NT2/D1 (cell line): ENCODE results near the gene SLC22A9.
"Not testable (repeated sequence)": the region's sequence is repeated elsewhere in the genome, so short reads cannot be mapped to it uniquely, and the experiment has no call there.

Source experiments
- SUZ12 ChIP-seq: IDR thresholded peaks from 2 replicates; pipeline ENCODE4 v1.6.1; 2011; ENCODE audit not compliant: insufficient read length, insufficient read depth; ENCODE audit errors: extremely low read depth
- YY1 ChIP-seq: IDR thresholded peaks from 2 replicates; pipeline ENCODE4 v1.6.1; 2011; ENCODE audit not compliant: insufficient read length, insufficient read depth
- ZNF274 ChIP-seq: IDR thresholded peaks from 2 replicates; pipeline ENCODE4 v1.6.1; 2011; ENCODE audit warnings: mild to moderate bottlenecking, low read depth, low read length

DNA sequence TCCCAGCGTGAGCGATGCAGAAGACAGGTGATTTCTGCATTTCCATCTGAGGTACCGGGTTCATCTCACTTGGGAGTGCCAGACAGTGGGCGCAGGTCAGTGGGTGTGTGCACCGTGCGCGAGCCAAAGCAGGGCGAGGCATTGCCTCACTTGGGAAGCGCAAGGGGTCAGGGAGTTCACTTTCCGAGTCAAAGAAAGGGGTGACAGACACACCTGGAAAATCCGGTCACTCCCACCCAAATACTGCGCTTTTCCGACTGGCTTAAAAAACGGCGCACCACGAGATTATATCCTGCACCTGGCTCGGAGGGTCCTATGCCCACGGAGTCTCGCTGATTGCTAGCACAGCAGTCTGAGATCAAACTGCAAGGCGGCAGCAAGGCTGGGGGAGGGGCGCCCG lies 65.8 kb downstream of the SLC22A9 start:
- not testable (repeated sequence) for TF ChIP-seq ZNF274, YY1, SUZ12
